H1 (cell line): ENCODE data around the gene AP1G2. TPM values are rescaled to one million over a fixed set of nuclear protein-coding genes. Genes with fewer than 3 reads are reported as not detected.

Experiments
- CREB1 ChIP-seq: IDR thresholded peaks from 2 replicates; pipeline ENCODE4 v1.6.1; 2012; ENCODE audit warnings: inconsistent platforms
- EZH2 ChIP-seq: fragments of 200-600 bp; sonication (generic); IDR thresholded peaks from 2 replicates; pipeline ENCODE4 v1.7.1; 2012; ENCODE audit warnings: low read depth, mild to moderate bottlenecking, moderate library complexity, low read length, inconsistent platforms; ENCODE audit not compliant: severe bottlenecking
- SIRT6 ChIP-seq: IDR thresholded peaks from one replicate; pipeline ENCODE4 v1.7.1; 2012; ENCODE audit warnings: low read length, inconsistent platforms
- SIX5 ChIP-seq: IDR thresholded peaks from 2 replicates; pipeline ENCODE4 v1.6.1; 2011; ENCODE audit warnings: mild to moderate bottlenecking, low read depth, low read length
- polyA plus RNA-seq, 7 experiments: library from polyadenylated mRNA; depleted of rRNA in 3 of 7; stranded (reverse) in 5 of 7; unstranded in 2 of 7; fragments of >200 nt in 5 of 7; fragments of 200-250 nt in 2 of 7; gene quantifications; 1 replicate in 5 of 7; 2 replicates in 1 of 7; 4 replicates in 1 of 7; pipeline versions ENCODE4 v1.2.1 to v1.2.3, GENCODE V29; 2011 to 2013; ENCODE audit warnings: missing spikeins in 2 of 7, mixed read lengths in 2 of 7
- total RNA-seq: library from RNA; stranded (reverse); fragmentation: NEBNext Ultra II Directional; extraction: Animal tissue kit (Norgen Biotek cat#: 25700); gene quantifications from 2 replicates; pipeline ENCODE4 v1.2.1, GENCODE V29; 2021

Gene AP1G2
- total and polyA plus RNA-seq, 2 of the 8 experiments (the other 6 are each of a cell fraction or from before 2014, with no cell fraction given) = 70.9 to 134 TPM

DNA sequence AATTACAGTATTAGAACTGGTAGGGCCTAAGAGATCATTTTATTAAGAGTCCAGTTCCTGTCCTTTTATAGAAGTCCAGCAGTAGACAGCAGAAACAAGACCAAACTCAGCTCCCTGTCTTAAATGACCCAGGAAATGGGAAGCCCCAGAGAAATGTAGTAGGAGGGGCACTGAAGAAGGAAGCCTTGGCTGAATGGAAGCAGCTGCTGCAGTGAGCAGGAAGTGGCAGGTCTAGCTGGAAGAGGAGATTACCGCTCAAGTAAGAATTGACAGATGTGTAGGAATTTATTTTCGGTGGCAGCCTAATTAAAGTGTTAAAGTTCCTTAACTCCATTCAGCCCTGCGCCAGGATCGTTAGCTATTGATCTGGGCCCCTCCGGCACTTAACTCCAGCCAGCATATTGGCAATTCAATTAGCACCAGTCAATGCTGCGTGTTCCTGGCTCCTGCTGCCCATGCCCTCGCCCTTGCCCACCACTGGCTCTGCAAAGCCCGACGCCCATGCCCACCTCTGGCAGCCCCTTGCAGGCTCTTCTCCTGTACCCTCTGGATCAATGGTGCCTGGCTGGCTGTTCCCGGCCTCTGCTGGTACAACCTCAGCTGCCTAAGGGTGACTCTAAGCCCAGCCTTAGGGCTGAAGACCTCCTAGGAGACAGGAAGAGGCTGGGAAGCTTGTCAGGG is 37.1 kb downstream of the AP1G2 start (continued):
- TF ChIP-seq CREB1 (no peak), EZH2 (no peak), SIX5 (no peak), SIRT6 (no peak)
